HG03025 (cell line): ENCODE measurements around the gene FOXL2NB.

Experiments used
- ATAC-seq: cut with Tn5 transposase; IDR thresholded peaks from one replicate; pipeline ENCODE4 v1.9.1; 2021; ENCODE audit warnings: mild to moderate bottlenecking, moderate library complexity; ENCODE audit not compliant: unreplicated experiment, low FRiP score

Gene FOXL2NB

DNA sequence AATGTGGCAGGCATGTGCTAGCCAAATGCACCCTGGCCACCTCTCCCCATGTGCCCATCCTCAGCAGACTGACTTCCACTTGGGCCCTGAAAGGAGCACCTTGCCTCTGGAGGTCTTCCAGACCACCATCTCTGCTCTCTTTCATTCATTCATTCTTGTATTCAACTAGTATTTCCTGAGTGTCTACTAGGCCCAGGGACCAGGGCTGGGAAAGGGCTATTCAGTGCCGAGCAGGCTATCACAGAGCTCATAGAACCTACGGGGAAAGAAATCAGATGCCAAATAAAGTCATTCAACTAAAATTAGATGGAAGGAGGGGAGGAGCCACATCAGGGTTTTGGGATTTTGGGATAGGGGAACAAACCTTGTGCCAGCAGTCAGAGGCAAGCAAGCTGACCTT lies 40.2 kb downstream of the FOXL2NB start:
- no peak for ATAC-seq

- ATAC-seq: no peak
These were observed 48.7 kb downstream of the FOXL2NB start for GRCh38 chr3:138995706-138996105.
